Measurements from ENCODE around the gene METTL25. TPM values are rescaled to one million over a fixed set of nuclear protein-coding genes. Genes with fewer than 3 reads are reported as not detected.
A peak's percentile ranks its signal among the peaks of the same experiment; 100 is the strongest.
"Not testable (repeated sequence)": the region's sequence is repeated elsewhere in the genome, so short reads cannot be mapped to it uniquely, and the experiment has no call there.

The METTL25 gene
- total RNA-seq, 4 donors from 2014 or later: 6.1 to 16.8 (median 12.3) TPM

- H3K4me1 ChIP-seq: peaks cover 6 to 64% (median 26%) of the 10 kb centered on the region in 4 donors
- 9 to 12% methylated on average over 4 of the region's 4 CpGs for WGBS, 2 donors
- peaks cover 0 to 25% (median 0%) of the 10 kb centered on the region in 3 donors for H3K36me3 ChIP-seq
- DNase-seq (ENCODE audit: low spot score in 2 of 2): no peak
- no peak for TF ChIP-seq POLR2A (IDR thresholded peaks at IDR 0.05)
- TF ChIP-seq EP300 (IDR thresholded peaks at IDR 0.05): no peak
- TF ChIP-seq, protein P1, sequence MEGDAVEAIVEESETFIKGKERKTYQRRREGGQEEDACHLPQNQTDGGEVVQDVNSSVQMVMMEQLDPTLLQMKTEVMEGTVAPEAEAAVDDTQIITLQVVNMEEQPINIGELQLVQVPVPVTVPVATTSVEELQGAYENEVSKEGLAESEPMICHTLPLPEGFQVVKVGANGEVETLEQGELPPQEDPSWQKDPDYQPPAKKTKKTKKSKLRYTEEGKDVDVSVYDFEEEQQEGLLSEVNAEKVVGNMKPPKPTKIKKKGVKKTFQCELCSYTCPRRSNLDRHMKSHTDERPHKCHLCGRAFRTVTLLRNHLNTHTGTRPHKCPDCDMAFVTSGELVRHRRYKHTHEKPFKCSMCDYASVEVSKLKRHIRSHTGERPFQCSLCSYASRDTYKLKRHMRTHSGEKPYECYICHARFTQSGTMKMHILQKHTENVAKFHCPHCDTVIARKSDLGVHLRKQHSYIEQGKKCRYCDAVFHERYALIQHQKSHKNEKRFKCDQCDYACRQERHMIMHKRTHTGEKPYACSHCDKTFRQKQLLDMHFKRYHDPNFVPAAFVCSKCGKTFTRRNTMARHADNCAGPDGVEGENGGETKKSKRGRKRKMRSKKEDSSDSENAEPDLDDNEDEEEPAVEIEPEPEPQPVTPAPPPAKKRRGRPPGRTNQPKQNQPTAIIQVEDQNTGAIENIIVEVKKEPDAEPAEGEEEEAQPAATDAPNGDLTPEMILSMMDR (IDR thresholded peaks at IDR 0.05): no peak
- no peaks in the 10 kb centered on the region for H3K9me3 ChIP-seq
- H3K27me3 ChIP-seq: no peaks in the 10 kb centered on the region
- H3K27ac ChIP-seq: peak overlapping the region; percentile 79 to 98 (median 92)
- peak overlapping the region; percentile 59 to 94 (median 78) for H3K4me3 ChIP-seq
Measured at GRCh38 chr12:82359115-82359478, 768 bp downstream of the METTL25 start.

DNA sequence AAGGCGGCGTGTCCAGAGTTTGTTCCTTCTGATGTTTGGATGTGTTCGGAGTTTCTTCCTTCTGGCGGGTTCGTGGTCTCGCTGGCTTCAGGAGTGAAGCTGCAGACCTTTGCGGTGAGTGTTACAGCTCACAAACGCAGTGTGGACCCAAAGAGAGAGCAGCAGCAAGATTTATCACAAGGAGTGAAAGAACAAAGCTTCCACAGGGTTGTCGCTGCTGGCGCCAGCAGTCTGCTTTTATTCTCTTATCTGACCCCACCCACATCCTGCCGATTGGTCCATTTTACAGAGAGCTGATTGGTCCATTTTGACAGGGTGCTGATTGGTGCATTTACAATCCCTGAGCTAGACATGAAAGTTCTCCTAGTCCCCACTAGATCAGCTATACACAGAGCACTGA lies 2.5 kb downstream of the METTL25 start:
- not testable (repeated sequence) for H3K4me3 ChIP-seq; DNase-seq (ENCODE audit: low spot score in 2 of 2); H3K27ac ChIP-seq; H3K9me3 ChIP-seq; H3K36me3 ChIP-seq; H3K27me3 ChIP-seq
- peaks cover 6 to 46% (median 26%) of the 10 kb centered on the region in 4 donors for H3K4me1 ChIP-seq
- 98% methylated on average over 11 of the region's 11 CpGs for WGBS, 2 donors

- DNase-seq (ENCODE audit: low spot score in 2 of 2): no peak
- WGBS, 2 donors: 87 to 89% methylated on average over 15 to 17 of the region's 22 CpGs
- Histone ChIP-seq H3K36me3 (peaks cover 0 to 3% (median 0%) of the 10 kb centered on the region in 3 donors), H3K27me3 (no peaks in the 10 kb centered on the region), H3K4me3 (no peak overlapping the region), H3K9me3 (no peaks in the 10 kb centered on the region), H3K27ac (no peak overlapping the region), H3K4me1 (peaks cover 1 to 40% (median 21%) of the 10 kb centered on the region in 4 donors)
- TF ChIP-seq EP300 (IDR thresholded peaks at IDR 0.05) (no peak), POLR2A (IDR thresholded peaks at IDR 0.05) (no peak)
- TF ChIP-seq, protein P1 (IDR thresholded peaks at IDR 0.05): no peak
Measured at GRCh38 chr12:82361461-82361915, 3.2 kb downstream of the METTL25 start.

DNA sequence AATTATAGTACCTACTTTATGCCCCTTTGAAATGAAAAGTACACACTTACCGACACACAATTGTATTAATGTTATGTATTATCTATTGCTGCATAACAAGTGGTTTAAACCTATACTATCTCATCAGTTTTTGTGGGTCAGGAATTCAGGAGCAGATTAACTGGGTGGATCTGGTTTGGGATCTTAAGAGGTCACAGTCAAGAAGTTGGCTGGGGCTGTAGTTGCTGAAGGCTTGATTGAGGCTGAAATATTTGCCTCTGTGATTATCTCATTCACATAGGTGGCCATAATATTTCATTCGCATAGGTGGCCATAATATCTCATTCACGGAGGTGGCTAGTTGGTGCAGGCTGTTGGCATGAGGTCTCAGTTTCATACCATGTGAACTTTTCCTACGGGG lies 5.7 kb downstream of the METTL25 start:
- WGBS, 2 donors: 88 to 89% methylated on average over 4 of the region's 4 CpGs

DNA sequence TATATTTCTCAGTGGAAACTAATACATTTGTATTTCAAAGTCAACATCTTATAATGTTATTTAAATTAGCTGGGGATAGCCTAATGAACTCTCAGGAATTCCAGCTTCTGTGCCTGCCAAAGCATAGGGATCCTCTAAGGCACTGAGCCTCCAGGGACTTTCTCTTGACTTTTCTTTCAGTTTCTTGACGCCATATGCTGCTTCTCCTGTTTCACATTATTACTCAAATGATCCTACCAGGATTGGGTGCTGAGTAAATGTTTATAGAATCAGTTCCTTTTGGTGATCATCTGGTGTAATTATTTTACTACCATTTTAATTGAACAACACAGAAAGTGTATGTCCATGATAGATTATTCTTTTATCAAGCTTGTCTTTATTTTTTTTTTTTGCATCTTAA lies 7.9 kb downstream of the METTL25 start:
- Histone ChIP-seq H3K27ac (no peak overlapping the region), H3K9me3 (no peaks in the 10 kb centered on the region), H3K4me3 (no peak overlapping the region), H3K27me3 (no peaks in the 10 kb centered on the region), H3K4me1 (peaks cover 0 to 10% (median 0%) of the 10 kb centered on the region in 4 donors), H3K36me3 (peaks cover 0 to 14% (median 0%) of the 10 kb centered on the region in 3 donors)
- TF ChIP-seq EP300 (IDR thresholded peaks at IDR 0.05) (no peak), POLR2A (IDR thresholded peaks at IDR 0.05) (no peak)
- TF ChIP-seq, protein P1 (IDR thresholded peaks at IDR 0.05): no peak
- 50 to 53% methylated on average over 1 of the region's 1 CpG for WGBS, 2 donors
- DNase-seq (ENCODE audit: low spot score in 2 of 2): no peak

More for the DNA sequence above, 5.7 kb downstream of the METTL25 start:
- Histone ChIP-seq H3K27ac (no peak overlapping the region), H3K9me3 (no peaks in the 10 kb centered on the region), H3K4me1 (peaks cover 0 to 28% (median 12%) of the 10 kb centered on the region in 4 donors), H3K27me3 (no peaks in the 10 kb centered on the region), H3K36me3 (no peaks in the 10 kb centered on the region), H3K4me3 (no peak overlapping the region)
- DNase-seq (ENCODE audit: low spot score in 2 of 2): no peak
- TF ChIP-seq EP300 (IDR thresholded peaks at IDR 0.05): no peak
- no peak for TF ChIP-seq POLR2A (IDR thresholded peaks at IDR 0.05)
- TF ChIP-seq, protein P1 (IDR thresholded peaks at IDR 0.05): no peak

DNA sequence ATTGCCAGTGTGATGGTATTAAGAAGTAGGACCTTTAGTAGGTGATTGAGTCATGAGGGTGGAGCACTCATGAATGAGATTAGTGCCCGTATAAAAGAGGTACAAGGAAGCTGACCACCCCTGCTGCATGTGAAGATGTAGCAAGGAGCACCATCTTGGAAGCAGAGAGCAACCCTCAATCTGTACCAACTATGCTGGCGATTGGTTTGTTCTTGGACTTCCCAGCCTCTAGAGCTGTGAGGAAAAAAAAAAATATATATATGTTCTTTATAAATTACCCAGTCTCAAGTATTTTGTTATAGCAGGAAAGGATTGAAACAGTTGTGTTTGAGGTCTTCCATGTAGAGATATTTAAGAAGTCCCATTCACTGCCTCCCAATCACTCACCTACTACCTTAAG lies 16.9 kb downstream of the METTL25 start:
- 95 to 97% methylated on average over 2 of the region's 2 CpGs for WGBS, 2 donors
- Histone ChIP-seq H3K36me3 (peaks cover 0 to 39% (median 0%) of the 10 kb centered on the region in 3 donors), H3K27me3 (no peaks in the 10 kb centered on the region), H3K4me1 (no peaks in the 10 kb centered on the region), H3K9me3 (peaks cover 0 to 11% (median 0%) of the 10 kb centered on the region in 4 donors), H3K27ac (no peak overlapping the region), H3K4me3 (no peak overlapping the region)
- TF ChIP-seq, protein P1 (IDR thresholded peaks at IDR 0.05): no peak
- TF ChIP-seq POLR2A (IDR thresholded peaks at IDR 0.05): no peak
- no peak for TF ChIP-seq EP300 (IDR thresholded peaks at IDR 0.05)
- no peak for DNase-seq (ENCODE audit: low spot score in 2 of 2)

Measured in tibial nerve (tissue), 4 donors.